ENCODE results near the gene ACOT6. TPM values are rescaled to one million over a fixed set of nuclear protein-coding genes. Genes with fewer than 3 reads are reported as not detected.
"Not testable (repeated sequence)": the region's sequence is repeated elsewhere in the genome, so short reads cannot be mapped to it uniquely, and the experiment has no call there.

ACOT6 gene
- total and polyA plus RNA-seq, 9 of the 15 experiments (the other 6 are each of a cell fraction or from before 2014, with no cell fraction given) = not detected

- no peak for TF ChIP-seq ARID4B (CRISPR knock-in tag; IDR thresholded peaks at IDR 0.05)
- TF ChIP-seq IRF2 (CRISPR knock-in tag; IDR thresholded peaks at IDR 0.05) = no peak
- TF ChIP-seq RAD21 (CRISPR knock-in tag; conservative IDR thresholded peaks at IDR 0.05 in 1 of 2, IDR thresholded peaks at IDR 0.05 in 1 of 2) = no peak
- no peak for TF ChIP-seq BDP1 (IDR thresholded peaks at IDR 0.05; ENCODE audit: insufficient read depth, insufficient read length)
Measured at GRCh38 chr14:73655851-73656250, 43.5 kb downstream of the ACOT6 start (continued).

GRCh38 chr14:73659202-73659601 is 46.9 kb downstream of the ACOT6 start:
- BruUV-seq (replicated peaks); intact Hi-C loops (cut with micrococcal nuclease); H3K36me3 ChIP-seq (ENCODE audit: control insufficient read depth, insufficient read depth, low read length); H2AFZ ChIP-seq (ENCODE audit: low read depth, low read length); in situ Hi-C loops (cut with MboI); H3K9ac ChIP-seq (ENCODE audit: insufficient read depth in 1 of 2, low read depth in 2 of 2, low read length in 2 of 2); H4K20me1 ChIP-seq (replicated peaks; ENCODE audit: control insufficient read depth, insufficient read depth, low read length); H3K9me3 ChIP-seq (replicated peaks; ENCODE audit: control insufficient read depth, insufficient read depth, low read depth, low read length); H3K27ac ChIP-seq (ENCODE audit: extremely low read depth, low read depth, low read length); H3K4me1 ChIP-seq (replicated peaks in 1 of 2; ENCODE audit: control insufficient read depth in 2 of 2, insufficient read depth in 2 of 2, low read length in 2 of 2); FAIRE-seq; POLR2A ChIA-PET; ATAC-seq; H3K4me3 ChIP-seq; CTCF ChIA-PET (ENCODE audit: low intra/inter-chr PET ratio); H3K4me2 ChIP-seq (ENCODE audit: insufficient read depth, low read length); DNase-seq (ENCODE audit: extremely low read depth in 1 of 4, low spot score in 3 of 4); H3K27me3 ChIP-seq (ENCODE audit: control insufficient read depth in 2 of 2, insufficient read depth in 2 of 2, low read length in 2 of 2); H3K79me2 ChIP-seq (ENCODE audit: control insufficient read depth, insufficient read depth, low read length); H3K9me1 ChIP-seq (ENCODE audit: control insufficient read depth, insufficient read depth, low read length): not testable (repeated sequence)
- 45% methylated on average over 11 of the region's 11 CpGs for WGBS (ENCODE audit: insufficient coverage, low coverage, missing lambda C conversion rate)
- TF ChIP-seq ZNF121 (CRISPR knock-in tag; conservative IDR thresholded peaks at IDR 0.05) (peak; percentile 75), EGR1 (conservative IDR thresholded peaks at IDR 0.05) (0 out of 2 replicates have a peak, but pooled peaks have one; percentile 19)
